SIG-M5 treated with dmso at 0.1 percent for 504 hours (cell line): Measurements from ENCODE around the gene NKAIN4.

ENCODE experiments used
- DNase-seq: peaks from one replicate; lab custom pipeline; 2025; ENCODE audit not compliant: unreplicated experiment; lab: John Stamatoyannopoulos, UW

NKAIN4 gene

GRCh38 chr20:63288581-63289251 lies 34.5 kb upstream of the NKAIN4 start:
- DNase-seq = no peak

- no peak for DNase-seq
Measured at GRCh38 chr20:63287697-63288580, 33.7 kb upstream of the NKAIN4 start.

DNA sequence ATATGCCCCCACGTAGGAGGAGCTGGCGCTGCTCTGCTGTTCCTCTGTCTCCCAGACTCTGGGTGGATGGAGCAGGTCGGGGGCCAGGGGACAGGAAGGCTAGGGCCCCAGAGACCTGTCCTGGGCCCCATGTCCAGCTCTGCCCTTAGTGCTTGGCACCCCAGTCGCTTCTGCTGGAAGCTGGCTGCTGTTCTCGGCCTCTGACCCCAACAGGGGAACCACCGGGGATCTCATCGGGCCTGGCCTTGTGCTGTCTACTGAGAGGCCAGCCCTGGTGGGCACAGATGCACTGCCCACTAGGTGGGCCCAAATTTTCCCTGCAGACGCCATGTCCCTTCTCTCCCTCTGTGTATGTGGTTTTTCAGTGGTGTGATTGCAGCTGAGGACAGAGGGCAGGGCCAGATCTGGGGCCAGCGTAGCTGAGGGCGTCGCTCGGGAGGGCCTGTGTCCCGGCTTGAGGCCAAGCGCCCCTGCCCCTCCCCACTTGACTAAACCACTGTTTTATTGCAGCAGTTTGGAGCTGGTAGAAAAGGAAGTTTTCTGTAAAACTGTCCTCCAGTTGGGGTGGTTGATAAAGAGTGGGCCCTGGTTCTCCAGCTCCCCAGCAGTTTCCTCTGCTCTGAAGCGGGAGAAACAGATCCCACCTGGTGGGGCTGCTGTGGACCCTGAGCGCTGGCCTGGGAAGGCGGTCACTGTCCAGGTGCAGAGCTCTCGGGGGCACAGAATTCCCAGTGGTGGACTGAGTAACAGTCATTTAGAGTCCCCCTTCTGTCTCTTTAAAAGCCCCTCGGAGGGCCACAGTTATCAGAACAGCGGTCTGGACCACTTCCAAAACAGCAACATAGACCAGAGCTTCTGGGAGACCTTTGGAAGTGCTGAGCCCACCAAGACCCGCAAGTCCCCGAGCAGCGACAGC lies 32.8 kb upstream of the NKAIN4 start:
- DNase-seq = no peak

DNA sequence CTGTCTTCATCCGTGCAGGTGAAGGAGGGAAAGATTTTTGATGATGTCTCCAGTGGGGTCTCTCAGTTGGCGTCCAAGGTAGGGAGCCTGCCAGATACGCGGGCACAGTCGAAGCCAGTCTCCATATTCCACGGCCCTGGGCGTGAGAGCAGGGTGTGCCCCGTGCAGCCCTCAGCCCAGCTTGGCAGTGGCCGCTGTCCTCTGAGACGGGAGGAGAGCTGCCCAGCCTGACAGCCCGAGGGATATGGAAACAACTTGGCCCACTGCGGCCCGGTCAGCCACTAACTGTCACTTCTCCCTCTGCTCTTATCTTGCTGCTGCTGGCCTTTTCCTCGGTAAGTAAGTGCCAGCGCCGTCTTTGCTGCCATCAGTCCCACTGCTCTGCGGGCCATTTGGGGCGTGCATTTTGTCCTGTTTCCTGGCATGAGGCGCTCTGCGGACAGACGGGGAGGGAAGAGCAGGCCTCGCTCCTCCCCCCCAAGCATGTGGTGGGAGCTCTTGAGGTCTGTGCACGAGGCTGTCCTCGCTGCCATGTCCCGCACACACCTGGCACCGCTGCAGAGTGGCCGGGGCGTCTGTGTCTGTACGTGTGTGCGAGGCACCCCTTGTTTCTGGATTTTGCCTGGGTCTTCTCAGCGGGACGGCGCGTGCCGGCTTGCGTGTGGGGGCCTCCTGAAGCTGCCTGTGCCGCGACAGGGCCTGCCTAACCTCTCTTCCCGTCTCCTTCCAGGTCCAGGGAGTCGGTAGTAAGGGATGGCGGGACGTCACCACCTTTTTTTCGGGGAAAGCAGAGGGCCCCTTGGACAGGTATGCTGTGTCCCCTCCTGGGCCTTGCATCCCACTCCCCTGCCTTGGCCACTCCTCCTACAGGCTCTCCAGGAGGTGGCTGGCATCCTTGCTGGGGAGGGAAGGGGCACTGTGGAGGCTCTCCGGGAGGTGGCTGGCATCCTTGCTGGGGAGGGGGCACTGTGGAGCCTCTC lies 31.7 kb upstream of the NKAIN4 start:
- no peak for DNase-seq

- DNase-seq = no peak
Measured at GRCh38 chr20:63284981-63285524, 30.8 kb upstream of the NKAIN4 start.

GRCh38 chr20:63284544-63284949 lies 30.3 kb upstream of the NKAIN4 start:
- DNase-seq = no peak

DNA sequence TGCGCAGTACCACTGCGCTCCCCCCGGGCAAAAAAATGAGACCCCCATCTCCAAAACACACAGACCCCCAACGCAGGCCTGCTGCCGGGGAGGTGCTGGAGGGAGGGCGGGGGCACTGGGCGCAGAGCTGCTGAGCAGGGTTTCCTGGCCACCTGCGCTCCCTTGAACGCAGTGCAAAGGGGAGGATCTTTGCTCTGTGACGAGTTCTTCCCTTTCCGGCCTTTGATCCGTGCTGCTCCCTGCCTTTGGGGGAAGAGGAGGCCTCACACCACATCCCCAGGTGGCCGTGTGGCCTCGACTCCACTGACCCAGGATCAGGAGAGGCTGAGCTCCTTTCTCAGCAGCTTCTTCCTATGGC lies 29.8 kb upstream of the NKAIN4 start:
- DNase-seq = no peak

DNA sequence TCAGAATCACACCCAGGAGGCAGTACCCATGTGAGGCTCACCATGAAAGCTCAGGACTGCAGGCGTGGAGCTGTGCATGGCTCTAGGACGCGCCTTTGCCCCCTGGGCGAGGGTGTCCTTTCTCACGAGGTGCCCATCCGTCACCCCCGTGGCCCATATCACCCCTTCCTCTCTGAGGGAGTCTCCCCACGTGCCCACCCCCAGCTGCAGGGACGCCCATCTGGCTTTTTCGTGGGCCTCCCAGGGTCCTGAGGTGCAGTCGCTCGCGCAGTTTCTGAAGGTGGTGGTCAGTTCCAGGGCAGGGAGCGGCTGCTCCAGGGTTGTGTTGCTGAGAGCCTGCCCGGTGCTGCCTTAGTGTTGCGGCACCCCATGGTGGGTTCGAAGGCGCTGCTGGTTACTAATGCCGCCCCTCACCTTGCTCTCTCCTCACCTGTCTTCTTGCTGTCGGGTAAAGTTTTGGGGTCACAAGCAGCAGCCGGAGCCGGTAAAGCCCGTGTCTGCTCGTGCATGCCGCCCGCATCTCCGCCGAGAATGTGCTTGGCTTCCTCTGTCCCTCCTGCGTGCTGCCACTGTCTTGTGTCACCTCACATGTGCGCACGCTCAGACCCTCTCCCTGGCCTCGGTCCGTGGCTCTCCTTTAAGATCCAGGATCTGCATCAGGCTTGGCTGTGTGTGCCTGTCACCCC lies 29.3 kb upstream of the NKAIN4 start:
- no peak for DNase-seq

- no peak for DNase-seq
Measured at GRCh38 chr20:63282946-63283345, 28.7 kb upstream of the NKAIN4 start.

DNA sequence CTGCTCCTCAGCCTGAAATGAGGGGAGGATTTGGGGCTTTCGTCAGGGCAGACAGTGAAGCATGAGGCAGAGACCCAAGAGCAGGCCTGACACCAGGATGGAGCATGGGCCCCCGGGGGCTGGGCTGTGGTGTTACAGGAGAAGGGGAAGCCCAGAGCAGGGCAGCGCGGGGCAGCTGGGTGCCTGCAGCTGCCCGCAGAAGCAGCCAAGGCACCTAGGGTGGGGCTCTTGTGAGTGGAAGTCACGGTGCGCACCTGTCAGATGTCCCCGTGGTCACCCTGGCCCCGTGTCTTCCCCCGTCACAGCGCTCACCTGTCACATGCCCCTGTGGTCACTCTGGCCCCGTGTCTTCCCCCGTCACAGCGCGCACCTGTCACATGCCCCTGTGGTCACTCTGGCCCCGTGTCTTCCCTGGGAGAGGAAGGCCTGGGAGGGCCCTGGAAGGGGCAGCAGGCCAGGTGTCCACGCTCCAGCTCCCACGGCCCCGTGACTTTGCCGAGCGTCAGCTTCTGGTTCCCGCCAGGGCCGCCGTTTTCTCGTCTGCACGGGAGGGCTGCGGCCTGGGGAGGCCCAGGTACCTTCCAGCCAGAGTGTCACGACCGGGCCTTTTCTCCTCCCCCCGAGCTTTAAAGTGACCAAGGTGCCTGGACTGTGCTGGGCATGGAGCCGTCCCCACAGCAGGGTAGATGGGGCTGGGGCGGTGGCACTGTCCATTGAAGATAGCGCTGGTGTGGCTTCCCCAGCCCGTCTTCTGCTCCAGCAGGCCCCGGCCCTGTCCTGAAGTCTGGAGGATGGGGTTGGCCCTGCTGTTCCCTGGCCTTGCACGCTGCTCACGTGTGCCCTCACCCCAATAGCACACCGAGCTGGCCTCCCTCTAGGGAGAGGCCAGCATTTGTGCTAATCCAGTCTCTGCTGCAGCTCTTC lies 27.7 kb upstream of the NKAIN4 start:
- no peak for DNase-seq

- peak; percentile 13 for DNase-seq
Measured at GRCh38 chr20:63280929-63281545, 26.8 kb upstream of the NKAIN4 start.

DNA sequence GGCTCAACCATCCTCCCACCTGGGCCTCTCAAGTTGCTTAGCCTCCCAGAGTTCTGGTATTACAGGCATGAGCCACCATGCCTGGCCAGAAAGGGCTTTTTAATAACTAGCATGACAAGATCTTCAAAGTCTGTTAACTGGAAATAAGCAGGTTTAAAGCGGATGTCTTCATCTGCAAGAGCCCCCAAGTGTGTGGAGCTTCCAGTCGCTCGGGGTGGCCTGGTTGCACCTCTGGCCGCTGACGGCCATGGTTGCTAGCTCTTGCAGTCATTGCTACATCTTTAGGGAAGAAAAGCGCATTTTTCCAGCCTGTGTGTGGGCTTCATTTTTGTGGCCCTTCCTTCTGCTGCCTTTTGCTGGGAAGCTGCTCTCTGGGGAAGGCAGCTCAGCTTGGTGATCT lies 26.1 kb upstream of the NKAIN4 start:
- no peak for DNase-seq

GRCh38 chr20:63279931-63280330 lies 25.7 kb upstream of the NKAIN4 start:
- no peak for DNase-seq

DNA sequence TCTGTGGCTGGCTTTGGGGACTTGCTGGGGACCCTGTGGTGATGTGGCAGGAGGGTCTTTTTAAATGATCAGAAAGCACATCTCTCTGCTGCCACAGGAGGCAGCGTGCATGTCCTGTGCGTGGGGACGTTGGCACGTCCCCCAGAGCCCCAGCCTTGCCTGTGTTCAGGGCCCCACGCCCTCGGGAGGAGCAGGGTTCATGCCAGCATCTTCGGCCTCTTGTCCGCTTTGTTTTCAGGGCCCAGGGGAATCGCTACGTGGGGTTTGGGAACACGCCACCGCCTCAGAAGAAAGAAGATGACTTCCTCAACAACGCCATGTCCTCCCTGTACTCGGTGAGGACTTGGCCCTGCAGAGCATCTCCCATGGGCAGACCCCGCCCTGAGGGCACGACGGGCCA lies 24.4 kb upstream of the NKAIN4 start:
- DNase-seq = no peak

DNA sequence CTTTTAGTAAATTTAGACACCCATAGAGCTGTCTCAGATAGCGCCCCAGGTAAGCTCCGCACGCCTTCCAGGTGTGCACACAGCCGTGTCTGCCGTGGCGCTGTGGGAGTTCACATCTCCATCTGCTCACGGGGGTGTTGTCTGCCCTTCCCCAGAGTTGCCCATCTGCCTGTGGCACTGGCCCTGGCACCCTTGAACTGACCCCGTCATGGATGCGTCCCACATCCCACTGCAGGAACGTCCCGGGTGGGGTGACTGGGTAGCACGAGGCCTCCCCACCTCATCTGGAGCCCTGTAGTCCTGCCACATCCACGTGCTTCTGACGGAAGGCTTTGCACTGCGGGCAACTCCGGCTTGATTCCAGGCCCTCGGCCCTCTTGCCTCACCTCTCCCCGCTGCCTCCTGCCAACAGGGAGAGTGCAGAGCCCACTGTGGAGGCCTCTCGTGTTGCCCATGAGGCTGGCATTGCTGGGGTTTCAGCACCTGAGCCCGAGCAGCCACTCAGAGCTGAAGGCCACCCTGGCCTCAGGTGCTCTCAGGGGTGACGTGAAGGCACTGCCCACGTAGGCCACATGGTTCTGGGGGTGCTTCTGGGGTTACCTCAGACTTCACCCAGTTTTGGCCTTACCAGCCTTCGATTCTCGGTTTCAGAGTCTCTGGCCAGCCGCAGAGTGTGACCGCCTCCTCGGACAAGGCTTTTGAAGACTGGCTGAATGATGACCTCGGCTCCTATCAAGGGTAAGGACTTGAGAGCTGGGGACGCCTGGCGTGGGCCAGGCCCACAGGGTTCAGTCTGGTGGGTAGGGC lies 23.4 kb upstream of the NKAIN4 start:
- DNase-seq = no peak

DNA sequence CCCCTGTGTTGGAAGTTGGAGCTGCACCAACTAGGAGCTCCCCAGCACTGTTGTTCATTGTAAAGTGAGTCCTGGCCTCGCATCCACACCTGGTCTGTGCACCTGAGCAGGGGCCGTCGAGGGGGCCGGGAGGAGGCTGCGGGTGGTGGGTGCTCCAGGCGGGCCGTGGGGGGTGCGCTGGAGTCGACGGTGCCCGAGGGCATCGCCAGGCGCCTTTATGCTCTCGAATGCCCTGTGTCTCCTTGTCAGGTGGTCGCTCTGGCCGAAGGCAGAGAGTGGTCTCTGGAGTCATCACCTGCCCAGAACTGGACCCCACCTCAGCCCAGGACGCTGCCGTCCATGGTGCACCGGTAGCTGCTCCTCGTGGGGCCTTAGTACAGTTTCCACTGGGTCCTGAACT lies 22.7 kb upstream of the NKAIN4 start:
- no peak for DNase-seq

DNA sequence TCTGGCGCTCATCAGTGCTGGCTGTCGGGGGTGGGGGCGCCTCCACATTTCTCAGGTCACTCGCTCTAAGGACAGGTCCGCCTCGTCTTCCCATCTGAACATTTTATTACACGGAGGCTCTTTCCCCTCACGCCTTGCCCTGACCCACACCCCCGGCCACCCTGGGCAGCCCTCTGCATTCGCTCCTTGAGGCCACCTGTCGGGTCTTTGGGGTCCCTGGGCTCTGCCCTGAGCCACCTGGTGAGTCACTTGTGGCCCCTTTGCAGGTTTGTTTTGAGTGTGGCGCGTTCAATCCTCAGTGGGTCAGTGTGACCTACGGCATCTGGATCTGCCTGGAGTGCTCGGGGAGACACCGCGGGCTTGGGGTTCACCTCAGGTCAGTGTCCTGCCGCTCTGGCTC lies 21.6 kb upstream of the NKAIN4 start:
- no peak for DNase-seq
